H1 (cell line): ENCODE data around the gene PROZ. TPM values are rescaled to one million over a fixed set of nuclear protein-coding genes. Genes with fewer than 3 reads are reported as not detected.

Experiments
- CBX8 ChIP-seq: fragments of 300-800, 300-1000 bp; sonication (generic); IDR thresholded peaks from 2 replicates; pipeline ENCODE4 v1.7.1; 2016; ENCODE audit warnings: low read depth, low read length, borderline replicate concordance
- POU5F1 ChIP-seq: IDR thresholded peaks from 2 replicates; pipeline ENCODE4 v1.6.1; 2011; ENCODE audit warnings: low read depth, mild to moderate bottlenecking, low read length, moderate library complexity
- RAD21 ChIP-seq, 2 experiments: IDR thresholded peaks in 1 of 2; conservative IDR thresholded peaks in 1 of 2; 2 replicates each; pipeline ENCODE4 v1.6.1; 2011; ENCODE audit warnings: low read depth in 2 of 2, low read length in 2 of 2, improper control_type of control experiment in 1 of 2, inconsistent platforms in 1 of 2, mild to moderate bottlenecking in 1 of 2, moderate library complexity in 1 of 2
- RBBP5 ChIP-seq: IDR thresholded peaks from 2 replicates; pipeline ENCODE4 v1.7.1; 2012; ENCODE audit warnings: low read depth, mild to moderate bottlenecking, inconsistent platforms, low read length, moderate library complexity, borderline replicate concordance
- SIN3A ChIP-seq, 2 experiments: IDR thresholded peaks in 1 of 2; conservative IDR thresholded peaks in 1 of 2; 2 replicates each; pipeline ENCODE4 v1.6.1; 2011 to 2012; ENCODE audit warnings: low read length in 2 of 2, improper control_type of control experiment in 1 of 2, low read depth in 1 of 2, mild to moderate bottlenecking in 1 of 2
- SP2 ChIP-seq: IDR thresholded peaks from 2 replicates; pipeline ENCODE4 v1.6.1; 2012; ENCODE audit warnings: mild to moderate bottlenecking, low read length, inconsistent platforms
- SUZ12 ChIP-seq: fragments of 200-600 bp; sonication (generic); IDR thresholded peaks from 2 replicates; pipeline ENCODE4 v1.6.1; 2012; ENCODE audit warnings: mild to moderate bottlenecking, inconsistent platforms, low read length, moderate library complexity, mixed read lengths
- TAF7 ChIP-seq: optimal IDR thresholded peaks from 2 replicates; pipeline ENCODE3; 2011; ENCODE audit warnings: low read depth, mild to moderate bottlenecking, inconsistent platforms, low read length, moderate library complexity, borderline replicate concordance
- YY1 ChIP-seq: IDR thresholded peaks from 2 replicates; pipeline ENCODE4 v1.6.1; 2011; ENCODE audit warnings: low read depth, mild to moderate bottlenecking, low read length
- polyA plus RNA-seq, 7 experiments: library from polyadenylated mRNA; depleted of rRNA in 3 of 7; stranded (reverse) in 5 of 7; unstranded in 2 of 7; fragments of >200 nt in 5 of 7; fragments of 200-250 nt in 2 of 7; gene quantifications; 1 replicate in 5 of 7; 2 replicates in 1 of 7; 4 replicates in 1 of 7; pipeline versions ENCODE4 v1.2.1 to v1.2.3, GENCODE V29; 2011 to 2013; ENCODE audit warnings: missing spikeins in 2 of 7, mixed read lengths in 2 of 7
- total RNA-seq: library from RNA; stranded (reverse); fragmentation: NEBNext Ultra II Directional; extraction: Animal tissue kit (Norgen Biotek cat#: 25700); gene quantifications from 2 replicates; pipeline ENCODE4 v1.2.1, GENCODE V29; 2021
- TF ChIP-seq, protein P1 (sequence below), 3 experiments: IDR thresholded peaks; 1 replicate in 2 of 3; 2 replicates in 1 of 3; pipeline versions ENCODE4 v1.5.1 to v1.6.1; 2011; ENCODE audit warnings: low read length in 3 of 3, mild to moderate bottlenecking in 3 of 3, inconsistent platforms in 2 of 3, low read depth in 1 of 3, moderate library complexity in 1 of 3; ENCODE audit not compliant: insufficient read depth in 1 of 3; ENCODE audit errors: control extremely low read depth in 1 of 3

PROZ gene
- total and polyA plus RNA-seq, 2 of the 8 experiments (the other 6 are each of a cell fraction or from before 2014, with no cell fraction given) = not detected

DNA sequence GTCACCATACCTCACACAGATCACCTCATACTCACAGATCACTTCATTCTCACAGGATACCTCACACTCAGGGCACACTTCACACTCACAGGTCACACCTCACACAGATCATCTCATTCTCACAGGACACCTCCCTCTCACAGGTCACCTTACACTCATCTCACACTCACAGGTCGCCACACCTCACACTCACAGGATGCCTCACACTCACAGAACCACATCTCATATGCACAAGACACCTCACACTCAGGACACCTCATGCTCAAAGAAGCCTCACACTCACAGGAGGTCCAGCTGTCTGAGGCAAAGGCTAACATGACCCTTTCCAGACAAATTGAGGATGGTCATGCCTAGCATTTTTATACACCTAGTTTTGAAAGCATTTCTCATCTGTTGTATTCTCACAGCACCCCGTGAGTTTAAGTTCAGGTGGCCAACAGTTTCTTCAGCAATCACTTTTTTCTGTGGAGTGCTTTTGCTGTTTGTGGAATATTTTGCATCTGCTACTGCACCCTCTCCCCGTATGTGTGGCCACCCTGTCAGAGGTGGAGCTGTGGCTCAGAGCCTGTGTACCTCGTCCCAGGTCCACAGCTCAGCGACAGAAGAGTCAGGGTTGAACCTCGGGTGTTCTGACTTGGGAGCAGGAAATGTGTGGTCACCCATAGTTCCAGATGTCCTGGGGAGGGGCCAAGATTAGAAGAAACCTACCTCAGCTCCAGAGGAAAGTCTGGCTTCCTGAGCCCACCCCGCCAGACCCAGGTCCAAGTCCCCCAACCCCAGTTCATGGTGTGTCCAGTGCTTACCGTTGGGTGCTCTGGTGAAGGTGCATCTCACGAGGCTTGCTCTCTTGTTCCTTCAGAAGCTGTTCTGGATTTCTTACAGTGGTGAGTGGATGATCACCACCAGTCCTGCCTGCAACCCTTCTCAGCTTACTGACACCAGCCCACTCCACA is 45.3 kb upstream of the PROZ start (continued):
- TF ChIP-seq RAD21 (IDR thresholded peaks at IDR 0.05 in 1 of 2, conservative IDR thresholded peaks at IDR 0.05 in 1 of 2; ENCODE audit: low read depth in 2 of 2, low read length in 2 of 2) (no peak), SUZ12 (no peak), POU5F1 (no peak), CBX8 (no peak), SIN3A (conservative IDR thresholded peaks at IDR 0.05 in 1 of 2, IDR thresholded peaks at IDR 0.05 in 1 of 2; ENCODE audit: low read depth in 1 of 2, low read length in 2 of 2) (no peak), YY1 (no peak), TAF7 (no peak), SP2 (no peak), RBBP5 (no peak)
- TF ChIP-seq, protein P1, sequence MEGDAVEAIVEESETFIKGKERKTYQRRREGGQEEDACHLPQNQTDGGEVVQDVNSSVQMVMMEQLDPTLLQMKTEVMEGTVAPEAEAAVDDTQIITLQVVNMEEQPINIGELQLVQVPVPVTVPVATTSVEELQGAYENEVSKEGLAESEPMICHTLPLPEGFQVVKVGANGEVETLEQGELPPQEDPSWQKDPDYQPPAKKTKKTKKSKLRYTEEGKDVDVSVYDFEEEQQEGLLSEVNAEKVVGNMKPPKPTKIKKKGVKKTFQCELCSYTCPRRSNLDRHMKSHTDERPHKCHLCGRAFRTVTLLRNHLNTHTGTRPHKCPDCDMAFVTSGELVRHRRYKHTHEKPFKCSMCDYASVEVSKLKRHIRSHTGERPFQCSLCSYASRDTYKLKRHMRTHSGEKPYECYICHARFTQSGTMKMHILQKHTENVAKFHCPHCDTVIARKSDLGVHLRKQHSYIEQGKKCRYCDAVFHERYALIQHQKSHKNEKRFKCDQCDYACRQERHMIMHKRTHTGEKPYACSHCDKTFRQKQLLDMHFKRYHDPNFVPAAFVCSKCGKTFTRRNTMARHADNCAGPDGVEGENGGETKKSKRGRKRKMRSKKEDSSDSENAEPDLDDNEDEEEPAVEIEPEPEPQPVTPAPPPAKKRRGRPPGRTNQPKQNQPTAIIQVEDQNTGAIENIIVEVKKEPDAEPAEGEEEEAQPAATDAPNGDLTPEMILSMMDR (IDR thresholded peaks at IDR 0.05; ENCODE audit: control extremely low read depth in 1 of 3, insufficient read depth in 1 of 3, low read depth in 1 of 3, low read length in 3 of 3) = no peak
